Stomach (tissue), 9 donors: ENCODE results near the gene TLR5. TPM values are rescaled to one million over a fixed set of nuclear protein-coding genes. Genes with fewer than 3 reads are reported as not detected.

Experiments
- DNase-seq, 2 donors: peaks; one replicate each; pipeline versions ENCODE4 v3.0.0 to v3.0.0-alpha.2; 2013 to 2019
- H3K27ac ChIP-seq, 5 donors: fragments of 200-600 bp in 4 of 5; sonication (generic) in 4 of 5; one replicate each; pipeline ENCODE4 v1.5.1; 2013 to 2019; ENCODE audit warnings: mild to moderate bottlenecking in 1 of 5, moderate library complexity in 1 of 5
- H3K27me3 ChIP-seq, 3 donors: fragments of 200-600 bp; sonication (generic); one replicate each; pipeline ENCODE4 v1.5.1; 2017 to 2019; ENCODE audit warnings: mixed run types in 1 of 3
- H3K36me3 ChIP-seq, 4 donors: fragments of 200-600 bp; sonication (generic); 1 replicate in 3 of 4; 2 replicates in 1 of 4; pipeline ENCODE4 v1.5.1; 2016 to 2019
- H3K4me1 ChIP-seq, 4 donors: fragments of 200-600 bp; sonication (generic); one replicate each; pipeline ENCODE4 v1.5.1; 2016 to 2019
- H3K4me3 ChIP-seq, 4 donors: fragments of 200-600 bp; sonication (generic) in 3 of 4; one replicate each; pipeline ENCODE4 v1.5.1; 2016 to 2019; ENCODE audit warnings: mild to moderate bottlenecking in 1 of 4
- H3K9me3 ChIP-seq, 4 donors: fragments of 200-600 bp; sonication (generic); one replicate each; pipeline ENCODE4 v1.5.1; 2016 to 2019
- EP300 ChIP-seq: sonication (generic); formaldehyde crosslinking; IDR thresholded peaks from one replicate; pipeline ENCODE4 v1.6.1; 2017; ENCODE audit warnings: antibody characterized with exemption
- POLR2A ChIP-seq, 4 donors: fragments of 450-650 bp; IDR thresholded peaks; one replicate each; pipeline ENCODE4 v1.6.1; 2016; ENCODE audit warnings: antibody characterized with exemption in 4 of 4, control low read depth in 2 of 4, mild to moderate bottlenecking in 1 of 4, moderate library complexity in 1 of 4
- POLR2AphosphoS5 ChIP-seq, 3 donors: sonication (generic); formaldehyde crosslinking; IDR thresholded peaks; one replicate each; pipeline ENCODE4 v1.6.1; 2016; ENCODE audit warnings: antibody characterized with exemption in 3 of 3
- WGBS, 5 donors: extraction: QIAGEN DNeasy Blood & Tissue Kit in 3 of 5; methylation state at CpG; one replicate each; pipeline versions ENCODE4 v1.1.5 to v1.1.7; 2013 to 2018; 5-methylcytosine and 5-hydroxymethylcytosine counted together
- intact Hi-C: fragments of 100-400 bp; cut with DNase I; formaldehyde crosslinking; loops from one replicate; pipeline ENCODE4 v1.15.1; 2023; ENCODE audit warnings: low total_unique reads
- polyA plus RNA-seq, 3 donors: library from polyadenylated mRNA; stranded (reverse); fragments of 200-250 nt; gene quantifications; one replicate each; pipeline ENCODE4 v1.2.3, GENCODE V29; 2013
- total RNA-seq, 5 donors: library from RNA; depleted of rRNA; stranded (reverse); fragments of >200 nt; gene quantifications; one replicate each; pipeline versions ENCODE4 v1.1.0 to v1.2.3, GENCODE V29; 2014 to 2016
- TF ChIP-seq, protein P1 (sequence below), 7 experiments: fragments of 450-650 bp in 4 of 7; fragments of 200-600 bp in 3 of 7; sonication (generic) in 3 of 7; IDR thresholded peaks; one replicate each; pipeline ENCODE4 v1.5.1; 2016 to 2019; ENCODE audit warnings: antibody characterized with exemption in 7 of 7, control low read depth in 2 of 7, mild to moderate bottlenecking in 1 of 7
- donor health status: healthy with polysubstance abuse.
- donor health status: Bipolar disorder and iron deficiency.
- donor health status: healthy.

The TLR5 gene
- total and polyA plus RNA-seq, 8 donors: 0.46 to 25.9 (median 4.0) TPM; not detected in 1

DNA sequence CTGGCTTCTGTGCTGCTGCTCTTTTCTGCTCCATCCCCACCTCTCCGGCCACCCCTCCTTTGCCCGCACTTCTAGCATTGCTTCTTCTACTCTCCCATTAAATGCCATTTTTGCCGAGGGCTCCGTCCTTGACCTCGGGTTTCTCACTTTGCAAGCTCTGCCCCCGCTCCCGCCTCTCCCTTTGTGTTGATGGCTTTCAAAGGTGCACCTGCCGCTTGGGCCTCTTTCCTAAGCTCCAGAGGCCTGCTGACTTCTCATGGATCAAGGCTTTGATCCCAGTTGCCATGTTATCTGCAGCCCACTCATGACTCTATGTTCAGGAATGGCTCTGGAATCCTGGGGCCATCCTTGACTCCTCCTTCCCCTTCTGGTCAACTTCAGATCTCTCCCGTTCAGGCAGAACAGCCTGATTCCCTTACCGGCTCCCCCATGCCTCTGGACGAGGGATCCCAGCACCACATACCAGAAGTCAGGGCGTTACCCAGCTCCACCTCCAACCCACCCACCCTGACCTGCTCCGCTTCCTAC is 54.3 kb downstream of the TLR5 start:
- Histone ChIP-seq H3K4me1 (peaks cover 0 to 35% (median 9%) of the 10 kb centered on the region in 4 donors), H3K4me3 (no peak overlapping the region), H3K9me3 (no peaks in the 10 kb centered on the region), H3K27me3 (no peaks in the 10 kb centered on the region), H3K36me3 (no peaks in the 10 kb centered on the region), H3K27ac (peak overlapping the region in 1 of 5 donors; percentile 67)
- intact Hi-C loops: no loop called here
- WGBS, 5 donors: 88 to 90% (median 89%) methylated on average over 13 of the region's 13 CpGs
- TF ChIP-seq POLR2A (IDR thresholded peaks at IDR 0.05) (no peak), POLR2AphosphoS5 (IDR thresholded peaks at IDR 0.05) (no peak), EP300 (no peak)
- TF ChIP-seq, protein P1, sequence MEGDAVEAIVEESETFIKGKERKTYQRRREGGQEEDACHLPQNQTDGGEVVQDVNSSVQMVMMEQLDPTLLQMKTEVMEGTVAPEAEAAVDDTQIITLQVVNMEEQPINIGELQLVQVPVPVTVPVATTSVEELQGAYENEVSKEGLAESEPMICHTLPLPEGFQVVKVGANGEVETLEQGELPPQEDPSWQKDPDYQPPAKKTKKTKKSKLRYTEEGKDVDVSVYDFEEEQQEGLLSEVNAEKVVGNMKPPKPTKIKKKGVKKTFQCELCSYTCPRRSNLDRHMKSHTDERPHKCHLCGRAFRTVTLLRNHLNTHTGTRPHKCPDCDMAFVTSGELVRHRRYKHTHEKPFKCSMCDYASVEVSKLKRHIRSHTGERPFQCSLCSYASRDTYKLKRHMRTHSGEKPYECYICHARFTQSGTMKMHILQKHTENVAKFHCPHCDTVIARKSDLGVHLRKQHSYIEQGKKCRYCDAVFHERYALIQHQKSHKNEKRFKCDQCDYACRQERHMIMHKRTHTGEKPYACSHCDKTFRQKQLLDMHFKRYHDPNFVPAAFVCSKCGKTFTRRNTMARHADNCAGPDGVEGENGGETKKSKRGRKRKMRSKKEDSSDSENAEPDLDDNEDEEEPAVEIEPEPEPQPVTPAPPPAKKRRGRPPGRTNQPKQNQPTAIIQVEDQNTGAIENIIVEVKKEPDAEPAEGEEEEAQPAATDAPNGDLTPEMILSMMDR (IDR thresholded peaks at IDR 0.05): no peak
- no peak for DNase-seq

DNA sequence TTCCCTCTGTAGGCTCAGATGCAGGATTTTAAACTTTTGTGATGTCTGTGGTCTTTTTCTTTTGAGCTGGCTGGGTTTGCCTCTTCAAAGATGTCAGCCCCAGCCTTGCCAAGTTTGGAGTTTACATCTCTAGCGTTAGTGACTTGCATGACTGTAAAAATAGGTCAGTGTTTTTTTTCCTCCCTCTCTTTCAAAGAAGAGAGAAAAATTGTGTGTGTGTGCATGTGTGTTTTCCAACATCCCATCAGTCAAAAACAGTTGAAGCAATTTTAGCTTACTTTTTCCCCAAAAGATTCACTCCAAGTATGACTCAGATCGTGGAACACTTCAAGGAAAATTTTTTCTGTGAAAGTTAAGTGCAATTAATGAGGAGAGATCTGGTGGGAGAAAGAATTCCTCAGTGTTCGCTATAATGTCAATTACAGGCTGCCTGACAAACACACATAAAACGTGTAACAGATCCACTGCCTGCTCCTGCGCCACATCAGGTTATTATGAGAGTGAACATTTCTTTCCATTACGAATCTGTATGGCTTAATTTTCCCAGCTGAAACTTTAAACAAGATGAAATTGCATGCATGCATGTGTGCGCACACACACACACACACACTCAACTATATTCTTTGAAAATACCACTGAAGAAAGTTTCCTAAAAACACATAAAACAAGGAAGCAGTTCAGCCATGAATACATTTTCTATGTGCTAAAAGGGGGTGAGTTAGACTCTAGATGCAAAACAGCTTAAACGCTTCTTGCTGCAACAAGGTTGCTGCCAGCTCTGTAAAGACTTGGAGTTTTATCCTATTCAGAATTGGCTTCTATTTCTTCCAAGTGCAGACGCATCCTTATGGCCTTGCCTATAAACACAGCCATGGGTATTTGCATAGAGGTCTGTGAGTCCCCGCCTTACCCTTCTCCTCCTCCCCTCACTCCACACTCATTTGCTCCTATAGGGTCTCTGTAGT is 55.5 kb downstream of the TLR5 start:
- Histone ChIP-seq H3K9me3 (no peaks in the 10 kb centered on the region), H3K27ac (peak overlapping the region in 2 of 5 donors; percentile 36 to 67), H3K4me1 (peaks cover 0 to 35% (median 9%) of the 10 kb centered on the region in 4 donors), H3K4me3 (no peak overlapping the region), H3K27me3 (no peaks in the 10 kb centered on the region), H3K36me3 (no peaks in the 10 kb centered on the region)
- peak in 1 of 2 donors; percentile 86 for DNase-seq
- WGBS, 5 donors: 50 to 66% (median 61%) methylated on average over 10 of the region's 10 CpGs
- intact Hi-C loops: no loop called here
- TF ChIP-seq EP300 (no peak), POLR2A (IDR thresholded peaks at IDR 0.05) (no peak)
- TF ChIP-seq, protein P1 (IDR thresholded peaks at IDR 0.05): no peak

DNA sequence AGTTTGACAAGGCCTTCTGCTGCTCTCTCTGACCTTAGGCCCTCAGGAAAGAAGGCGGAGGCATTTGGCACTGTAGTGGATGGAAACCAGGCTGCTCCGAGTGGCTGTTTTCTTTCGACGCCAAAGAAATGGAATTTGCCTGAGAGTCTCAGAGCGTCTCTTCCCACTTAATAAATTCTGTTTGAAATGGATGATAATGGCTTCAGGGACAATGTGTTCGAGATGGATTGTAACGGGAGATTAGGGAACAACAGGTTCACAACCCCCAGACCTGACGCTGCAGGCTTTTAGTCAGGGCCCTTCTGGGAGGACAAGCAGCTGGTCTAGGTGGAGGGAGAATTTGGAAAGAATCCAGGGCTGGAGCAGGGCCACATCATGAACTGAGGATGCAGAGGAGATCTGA is 58.6 kb downstream of the TLR5 start:
- H3K4me1 ChIP-seq: peaks cover 0 to 43% (median 14%) of the 10 kb centered on the region in 4 donors
- intact Hi-C loops: loop anchor here (5.0 kb wide), 1 partner anchor 287 kb away; no protein-coding TSS in a partner anchor
- no peaks in the 10 kb centered on the region for H3K27me3 ChIP-seq
- 64 to 83% (median 75%) methylated on average over 8 of the region's 8 CpGs for WGBS, 5 donors
- H3K36me3 ChIP-seq: no peaks in the 10 kb centered on the region
- peak in 1 of 2 donors; percentile 58 for DNase-seq
- TF ChIP-seq, protein P1 (IDR thresholded peaks at IDR 0.05): no peak
- peak overlapping the region in 1 of 5 donors; percentile 67 for H3K27ac ChIP-seq
- no peaks in the 10 kb centered on the region for H3K9me3 ChIP-seq
- H3K4me3 ChIP-seq: no peak overlapping the region

DNA sequence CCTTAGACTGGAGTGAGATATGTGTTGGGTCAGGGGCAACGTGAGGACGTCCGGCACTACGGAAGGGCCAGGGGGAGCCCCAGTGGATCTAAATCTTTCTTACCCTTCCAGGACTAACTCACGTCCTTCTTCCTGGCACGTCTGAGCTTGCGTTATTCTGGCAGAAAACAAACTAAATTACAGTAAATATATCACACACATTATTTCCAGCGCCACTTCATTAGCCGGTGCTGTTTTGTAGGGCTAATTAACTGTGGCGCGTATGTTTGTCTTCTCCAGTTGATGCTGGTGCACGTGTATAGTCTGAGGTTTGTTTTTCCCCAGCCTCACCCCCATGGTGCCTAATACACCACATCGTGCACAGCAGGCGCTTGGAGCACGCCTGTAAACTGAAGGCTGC is 59.2 kb downstream of the TLR5 start:
- H3K4me1 ChIP-seq: peaks cover 0 to 43% (median 14%) of the 10 kb centered on the region in 4 donors
- intact Hi-C loops: loop anchor here (5.0 kb wide), 1 partner anchor 287 kb away; no protein-coding TSS in a partner anchor

More for the DNA sequence above, 59.2 kb downstream of the TLR5 start:
- H3K27me3 ChIP-seq: no peaks in the 10 kb centered on the region
- TF ChIP-seq, protein P1 (IDR thresholded peaks at IDR 0.05): no peak
- TF ChIP-seq EP300: no peak
- TF ChIP-seq POLR2A (IDR thresholded peaks at IDR 0.05): no peak
- no peaks in the 10 kb centered on the region for H3K36me3 ChIP-seq
- H3K27ac ChIP-seq: peak overlapping the region in 1 of 5 donors; percentile 67
- H3K9me3 ChIP-seq: no peaks in the 10 kb centered on the region
- WGBS, 5 donors: 90 to 92% (median 91%) methylated on average over 15 of the region's 15 CpGs
- no peak overlapping the region for H3K4me3 ChIP-seq
- no peak for DNase-seq
